PC-3 (cell line): ENCODE measurements around the gene FAH. TPM values are rescaled to one million over a fixed set of nuclear protein-coding genes. Genes with fewer than 3 reads are reported as not detected.

Experiments used
- ATAC-seq: fragments of 200-7000 bp; cut with Tn5 transposase; 2 replicates; pipeline ENCODE4 v1.9.1; 2020; ENCODE audit warnings: mild to moderate bottlenecking, moderate library complexity
- BruUV-seq: library from RNA; stranded (reverse); fragments of 400-500 nt; replicated peaks from 2 replicates; lab custom pipeline; 2021; lab: Mats Ljungman, UMichigan
- CTCF ChIA-PET: fragments of 300-600 bp; sonication (Branson Sonifier 250); formaldehyde crosslinking; loops from one replicate; lab custom pipeline; 2022; ENCODE audit warnings: antibody characterized with exemption; lab: Charles Lee
- POLR2A ChIA-PET: fragments of 300-600 bp; sonication (Branson Sonifier 250); formaldehyde crosslinking; loops from one replicate; lab custom pipeline; 2022; ENCODE audit warnings: antibody characterized with exemption; ENCODE audit not compliant: unreplicated experiment; lab: Charles Lee
- DNase-seq: peaks from one replicate; pipeline ENCODE4 v3.0.0-alpha.2; 2015
- H2AFZ ChIP-seq: fragments of 300-600 bp; sonication (generic); 2 replicates; pipeline ENCODE4 v1.6.0; 2016; ENCODE audit warnings: antibody characterized with exemption, low read length
- H3F3A ChIP-seq: fragments of 300-600 bp; sonication (generic); one replicate; pipeline ENCODE4 v1.6.0; 2017; ENCODE audit warnings: antibody characterized with exemption, low read length, control low read depth, mild to moderate bottlenecking; ENCODE audit not compliant: unreplicated experiment
- H3K27ac ChIP-seq: fragments of 300-600 bp; sonication (generic); 2 replicates; pipeline ENCODE4 v1.5.1; 2016; ENCODE audit warnings: mild to moderate bottlenecking, low read length
- H3K27me3 ChIP-seq: fragments of 300-600 bp; sonication (generic); 2 replicates; pipeline ENCODE4 v1.6.1; 2016; ENCODE audit warnings: low read length, mixed read lengths
- H3K36me3 ChIP-seq: fragments of 300-600 bp; sonication (generic); 2 replicates; pipeline ENCODE4 v1.6.1; 2016; ENCODE audit warnings: low read depth, mixed run types, low read length, mixed read lengths
- H3K4me1 ChIP-seq: fragments of 300-600 bp; sonication (generic); 2 replicates; pipeline ENCODE4 v1.5.1; 2016; ENCODE audit warnings: low read length; ENCODE audit not compliant: insufficient read depth
- H3K4me2 ChIP-seq: fragments of 300-600 bp; sonication (generic); 2 replicates; pipeline ENCODE4 v1.6.0; 2016; ENCODE audit warnings: low read length
- H3K4me3 ChIP-seq: fragments of 300-600 bp; sonication (generic); 2 replicates; pipeline ENCODE4 v1.5.1; 2016; ENCODE audit warnings: mild to moderate bottlenecking, low read length, mixed read lengths
- H3K79me2 ChIP-seq: fragments of 300-600 bp; sonication (generic); 2 replicates; pipeline ENCODE4 v1.6.1; 2017; ENCODE audit warnings: low read length, mixed read lengths
- H3K9ac ChIP-seq: fragments of 300-600 bp; sonication (generic); 2 replicates; pipeline ENCODE4 v1.6.0; 2016; ENCODE audit warnings: mild to moderate bottlenecking, low read length
- H3K9me2 ChIP-seq: fragments of 300-600 bp; sonication (generic); replicated peaks from 2 replicates; pipeline ENCODE4 v1.6.1; 2016; ENCODE audit warnings: mixed run types, low read length, mixed read lengths
- H3K9me3 ChIP-seq: fragments of 300-600 bp; sonication (generic); 2 replicates; pipeline ENCODE4 v1.6.1; 2016; ENCODE audit warnings: low read length, mixed read lengths
- H4K20me1 ChIP-seq: fragments of 300-600 bp; sonication (generic); 2 replicates; pipeline ENCODE4 v1.6.1; 2016; ENCODE audit warnings: low read length, mixed read lengths
- EZH2 ChIP-seq: fragments of 300-600 bp; sonication (generic); IDR thresholded peaks from one replicate; pipeline ENCODE4 v1.6.1; 2017; ENCODE audit warnings: antibody characterized with exemption, mild to moderate bottlenecking, low read length; ENCODE audit not compliant: unreplicated experiment
- EZH2phosphoT487 ChIP-seq: fragments of 300-600 bp; sonication (generic); IDR thresholded peaks from 2 replicates; pipeline ENCODE4 v1.6.1; 2018; ENCODE audit warnings: mild to moderate bottlenecking, antibody characterized with exemption, low read length, borderline replicate concordance
- intact Hi-C: fragments of 100-400 bp; cut with micrococcal nuclease; formaldehyde crosslinking; loops from 2 replicates; pipeline ENCODE4 v1.9.0; 2023
- total RNA-seq: library from RNA; depleted of rRNA; stranded (reverse); fragments of >200 nt; gene quantifications from 2 replicates; pipeline ENCODE4 v1.2.3, GENCODE V29; 2014
- TF ChIP-seq, protein P1 (sequence below): fragments of 300-600 bp; sonication (generic); conservative IDR thresholded peaks from 2 replicates; pipeline ENCODE4 v1.5.1; 2017; ENCODE audit warnings: antibody characterized with exemption, low read depth, mild to moderate bottlenecking, low read length

Gene FAH
- total RNA-seq, 1 experiment from 2014 or later = 55.4 TPM

DNA sequence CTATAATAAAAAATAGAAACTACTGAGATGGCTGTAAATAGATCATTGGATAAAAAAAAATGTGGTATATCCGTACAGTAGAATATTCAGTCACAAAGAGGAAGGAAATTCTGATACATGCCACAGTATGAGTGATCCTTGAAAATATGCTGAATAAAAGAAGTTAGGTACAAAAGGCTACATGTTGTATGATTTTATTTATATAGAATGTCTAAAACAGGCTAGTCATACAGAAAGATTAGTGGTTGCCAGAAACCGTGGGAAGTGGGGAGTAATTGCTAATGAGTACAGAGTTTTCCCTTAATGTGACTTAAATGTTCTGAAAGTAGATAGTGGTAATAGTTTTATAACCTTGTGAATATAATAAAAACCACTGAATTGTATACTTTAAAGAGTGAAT, 24.9 kb upstream of the FAH start:
- H3K4me3 ChIP-seq = no peak overlapping the region
- no TSS peak for BruUV-seq
- no peak overlapping the region for H2AFZ ChIP-seq
- H3K9me2 ChIP-seq = no peaks in the 10 kb centered on the region
- no peaks in the 10 kb centered on the region for H3K9me3 ChIP-seq
- no peak overlapping the region for H3K27ac ChIP-seq
- POLR2A ChIA-PET = no interaction called here
- H3K4me1 ChIP-seq = no peaks in the 10 kb centered on the region
- CTCF ChIA-PET = no interaction called here
- H3K9ac ChIP-seq = no peak overlapping the region
- no peak for ATAC-seq
- no peaks in the 10 kb centered on the region for H4K20me1 ChIP-seq
- H3K27me3 ChIP-seq = no peaks in the 10 kb centered on the region
- no peaks in the 10 kb centered on the region for H3K79me2 ChIP-seq
- no peak overlapping the region for H3K4me2 ChIP-seq
- H3F3A ChIP-seq = no peaks in the 10 kb centered on the region
- no peaks in the 10 kb centered on the region; the same call in 1 of the 2 replicates for H3K36me3 ChIP-seq
- DNase-seq = no peak
- TF ChIP-seq EZH2 = no peak
- TF ChIP-seq, protein P1, sequence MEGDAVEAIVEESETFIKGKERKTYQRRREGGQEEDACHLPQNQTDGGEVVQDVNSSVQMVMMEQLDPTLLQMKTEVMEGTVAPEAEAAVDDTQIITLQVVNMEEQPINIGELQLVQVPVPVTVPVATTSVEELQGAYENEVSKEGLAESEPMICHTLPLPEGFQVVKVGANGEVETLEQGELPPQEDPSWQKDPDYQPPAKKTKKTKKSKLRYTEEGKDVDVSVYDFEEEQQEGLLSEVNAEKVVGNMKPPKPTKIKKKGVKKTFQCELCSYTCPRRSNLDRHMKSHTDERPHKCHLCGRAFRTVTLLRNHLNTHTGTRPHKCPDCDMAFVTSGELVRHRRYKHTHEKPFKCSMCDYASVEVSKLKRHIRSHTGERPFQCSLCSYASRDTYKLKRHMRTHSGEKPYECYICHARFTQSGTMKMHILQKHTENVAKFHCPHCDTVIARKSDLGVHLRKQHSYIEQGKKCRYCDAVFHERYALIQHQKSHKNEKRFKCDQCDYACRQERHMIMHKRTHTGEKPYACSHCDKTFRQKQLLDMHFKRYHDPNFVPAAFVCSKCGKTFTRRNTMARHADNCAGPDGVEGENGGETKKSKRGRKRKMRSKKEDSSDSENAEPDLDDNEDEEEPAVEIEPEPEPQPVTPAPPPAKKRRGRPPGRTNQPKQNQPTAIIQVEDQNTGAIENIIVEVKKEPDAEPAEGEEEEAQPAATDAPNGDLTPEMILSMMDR = no peak
- TF ChIP-seq EZH2phosphoT487 = no peak
- intact Hi-C loops = no loop called here

DNA sequence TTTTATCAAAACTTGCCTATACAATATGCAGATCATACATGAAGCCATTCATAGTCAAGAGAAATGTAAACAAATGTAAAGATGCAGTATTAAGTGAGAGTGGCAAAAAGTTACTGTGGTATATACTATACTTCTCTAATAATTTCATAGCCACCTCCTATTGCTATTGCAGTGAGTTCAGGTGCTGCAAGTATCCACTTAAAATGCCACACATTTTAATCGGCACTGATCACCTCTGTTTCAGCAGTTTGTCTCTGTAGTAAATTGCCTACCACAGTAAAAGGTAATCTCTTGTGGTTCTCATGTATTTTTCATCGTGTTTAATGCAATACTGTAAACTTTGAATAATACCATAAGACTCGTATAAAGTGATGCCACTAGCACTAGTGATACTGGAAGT, 20.4 kb upstream of the FAH start:
- CTCF ChIA-PET = no interaction called here
- Histone ChIP-seq H3K27me3 (no peaks in the 10 kb centered on the region), H3K4me2 (no peak overlapping the region), H2AFZ (no peak overlapping the region), H3K27ac (no peak overlapping the region), H3K9me2 (no peaks in the 10 kb centered on the region), H3K9me3 (no peaks in the 10 kb centered on the region), H3K4me3 (no peak overlapping the region), H3F3A (no peaks in the 10 kb centered on the region), H3K36me3 (peaks cover 6% of the 10 kb centered on the region; the same call in 1 of the 2 replicates), H3K4me1 (no peaks in the 10 kb centered on the region), H3K79me2 (no peaks in the 10 kb centered on the region), H3K9ac (no peak overlapping the region), H4K20me1 (no peaks in the 10 kb centered on the region)
- no peak for ATAC-seq
- POLR2A ChIA-PET = interaction anchor here (0.6 kb wide), 1 partner anchor 8 kb away, joined by 6 read pairs; no protein-coding TSS in a partner anchor
- intact Hi-C loops = no loop called here
- no TSS peak for BruUV-seq
- TF ChIP-seq EZH2 (no peak), EZH2phosphoT487 (no peak)
- TF ChIP-seq, protein P1 = no peak
- DNase-seq = no peak

DNA sequence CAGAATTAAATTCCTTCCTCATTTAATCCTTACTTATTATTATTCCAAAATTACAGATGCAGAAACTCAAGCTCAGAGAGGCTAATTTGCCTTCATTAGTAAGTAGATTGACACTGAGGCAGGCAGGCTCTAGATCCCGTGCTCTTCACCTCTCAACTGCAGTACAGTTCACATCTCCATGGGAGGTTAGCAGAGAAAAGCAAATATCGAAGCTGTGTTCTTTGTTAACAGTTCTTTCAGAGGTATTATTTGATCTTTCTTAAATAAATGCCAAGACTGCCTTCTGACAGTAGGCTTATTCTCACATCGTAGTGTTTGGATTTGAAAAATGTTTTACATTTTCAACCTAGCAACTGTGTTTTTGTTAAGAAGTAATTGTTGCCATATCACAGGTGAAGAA, 15.9 kb upstream of the FAH start:
- H3K36me3 ChIP-seq = peaks cover 8% of the 10 kb centered on the region; the same call in 1 of the 2 replicates
- H3K4me1 ChIP-seq = no peaks in the 10 kb centered on the region
- intact Hi-C loops = no loop called here
- no peak overlapping the region for H3K4me3 ChIP-seq
- no TSS peak for BruUV-seq
- no peaks in the 10 kb centered on the region for H3K27me3 ChIP-seq
- ChIA-PET CTCF (no interaction called here), POLR2A (no interaction called here)
- TF ChIP-seq, protein P1 = no peak
- no peak for TF ChIP-seq EZH2phosphoT487
- no peak for TF ChIP-seq EZH2
- no peak overlapping the region for H3K27ac ChIP-seq
- no peak for DNase-seq
- ATAC-seq = no peak
- no peaks in the 10 kb centered on the region for H3K79me2 ChIP-seq
- no peak overlapping the region for H3K9ac ChIP-seq
- no peak overlapping the region for H3K4me2 ChIP-seq
- no peaks in the 10 kb centered on the region for H3K9me3 ChIP-seq
- no peaks in the 10 kb centered on the region for H3F3A ChIP-seq
- no peaks in the 10 kb centered on the region for H4K20me1 ChIP-seq
- H3K9me2 ChIP-seq = no peaks in the 10 kb centered on the region
- H2AFZ ChIP-seq = no peak overlapping the region
